Stimulated activated CD4-positive, alpha-beta T cell treated with anti-CD3 and anti-CD28 coated beads, Interleukin-1b, Interleukin-23, amount 100 ng/mL, for 1 hour (primary cell): ENCODE measurements around the gene SLC35D2.

Source experiments
- DNase-seq, 2 donors: peaks; one replicate each; pipeline ENCODE4 v3.0.0-alpha.2; 2020; ENCODE audit warnings: low read depth in 2 of 2

SLC35D2 gene

GRCh38 chr9:96383165-96383942 is at the start of gene SLC35D2:
Gene SLC35D2 (minus strand): TSS chr9:96383711. CDS start chr9:96383634, 77 bp downstream.
- no peak for DNase-seq

DNA sequence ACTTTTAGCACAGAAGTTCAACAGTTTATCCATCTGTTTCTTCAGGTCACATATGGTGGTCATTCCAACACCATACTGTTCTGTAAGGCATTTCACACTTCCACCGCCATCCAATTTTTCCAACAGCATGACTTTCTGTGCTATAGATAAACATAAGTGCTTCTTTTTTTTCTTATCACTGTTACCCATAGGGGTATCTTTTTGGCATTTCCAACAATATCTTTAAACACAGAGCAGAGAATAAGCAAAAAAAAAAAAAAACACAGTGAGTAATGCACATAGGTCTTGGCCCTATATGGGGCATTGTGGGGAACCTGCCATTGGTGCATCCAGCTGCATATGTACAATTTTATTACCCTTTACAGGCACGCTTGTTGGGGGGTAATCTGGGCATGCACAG is 46.9 kb upstream of the SLC35D2 start:
- DNase-seq: no peak

GRCh38 chr9:96429732-96430131 is 46.2 kb upstream of the SLC35D2 start:
- DNase-seq: no peak

DNA sequence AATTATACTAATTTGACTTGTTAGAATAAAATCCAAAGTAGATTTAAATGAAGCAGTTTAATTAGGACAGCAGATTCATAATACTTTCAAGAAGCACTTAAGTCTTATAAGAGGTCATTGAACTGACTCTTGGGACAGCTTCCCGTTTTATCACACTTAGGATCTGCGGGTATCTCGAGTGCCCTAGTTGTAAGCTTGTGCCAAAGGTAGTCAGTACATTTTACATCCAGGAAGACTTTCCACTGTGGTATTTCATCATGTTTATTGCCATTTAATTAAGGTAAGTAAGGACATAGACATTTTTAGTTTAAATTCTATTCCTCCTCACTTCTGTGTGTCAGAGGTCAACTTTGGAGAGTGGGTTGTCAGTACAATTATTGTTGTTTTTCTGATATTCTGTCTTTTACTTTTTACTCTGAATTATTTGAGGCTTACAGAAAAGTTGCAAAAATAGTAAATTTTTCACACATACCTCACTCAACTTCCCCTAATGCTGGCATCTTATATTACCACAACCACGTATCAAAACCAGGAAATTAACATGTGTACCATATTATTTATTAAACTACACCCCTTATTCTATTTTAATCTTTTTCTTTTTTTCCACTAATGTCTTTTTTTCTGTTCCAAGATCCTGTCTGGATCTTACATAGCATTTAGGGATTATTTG is 42.1 kb upstream of the SLC35D2 start:
- no peak for DNase-seq

DNA sequence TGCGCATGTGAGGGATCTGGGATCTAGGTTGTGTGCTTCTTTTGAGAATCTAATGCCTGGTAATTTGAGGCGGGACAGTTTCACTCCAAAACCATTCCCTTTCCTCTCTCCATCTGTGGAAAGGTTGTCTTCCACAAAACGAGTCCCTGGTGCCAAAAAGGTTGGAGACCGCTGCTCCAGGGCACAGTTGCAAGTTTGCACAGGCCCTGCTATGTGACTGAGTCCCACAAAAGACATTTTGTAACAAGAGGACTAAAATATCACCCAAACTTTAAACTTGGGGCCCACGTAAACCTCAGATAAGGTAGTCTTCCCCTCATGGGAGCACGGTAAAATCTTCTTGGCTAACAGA is 40.5 kb upstream of the SLC35D2 start:
- no peak for DNase-seq

DNA sequence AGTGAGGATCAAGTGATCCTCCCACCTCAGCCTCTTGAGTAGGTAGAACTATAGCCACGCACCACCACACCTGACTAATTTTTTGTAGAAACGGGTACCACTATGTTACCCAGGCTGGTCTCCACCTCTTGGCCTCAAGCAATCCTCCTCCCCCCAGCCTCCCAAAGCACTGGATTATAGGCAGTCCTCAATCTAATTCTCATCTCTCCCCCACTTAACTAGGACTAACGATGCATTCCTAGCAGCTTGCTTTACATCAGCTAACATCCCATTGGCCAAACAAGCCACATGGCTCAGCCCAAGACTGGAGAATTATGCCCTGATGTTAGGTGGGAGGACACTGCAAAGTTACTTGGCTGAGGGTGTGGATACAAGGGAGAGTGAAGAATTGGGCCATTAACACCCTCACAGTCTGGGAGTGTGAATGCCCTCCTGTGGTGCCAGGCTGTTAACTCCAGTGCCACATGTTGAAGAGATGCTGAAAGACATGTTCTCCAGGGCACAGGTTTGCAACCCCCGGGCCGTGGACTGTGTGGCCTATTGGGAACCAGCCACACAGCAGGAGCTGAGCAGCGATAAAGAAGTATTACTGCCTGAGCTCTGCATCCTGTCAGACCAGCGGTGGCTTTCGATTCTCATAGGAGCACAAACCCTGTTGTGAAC is 39.9 kb upstream of the SLC35D2 start:
- DNase-seq: no peak

DNA sequence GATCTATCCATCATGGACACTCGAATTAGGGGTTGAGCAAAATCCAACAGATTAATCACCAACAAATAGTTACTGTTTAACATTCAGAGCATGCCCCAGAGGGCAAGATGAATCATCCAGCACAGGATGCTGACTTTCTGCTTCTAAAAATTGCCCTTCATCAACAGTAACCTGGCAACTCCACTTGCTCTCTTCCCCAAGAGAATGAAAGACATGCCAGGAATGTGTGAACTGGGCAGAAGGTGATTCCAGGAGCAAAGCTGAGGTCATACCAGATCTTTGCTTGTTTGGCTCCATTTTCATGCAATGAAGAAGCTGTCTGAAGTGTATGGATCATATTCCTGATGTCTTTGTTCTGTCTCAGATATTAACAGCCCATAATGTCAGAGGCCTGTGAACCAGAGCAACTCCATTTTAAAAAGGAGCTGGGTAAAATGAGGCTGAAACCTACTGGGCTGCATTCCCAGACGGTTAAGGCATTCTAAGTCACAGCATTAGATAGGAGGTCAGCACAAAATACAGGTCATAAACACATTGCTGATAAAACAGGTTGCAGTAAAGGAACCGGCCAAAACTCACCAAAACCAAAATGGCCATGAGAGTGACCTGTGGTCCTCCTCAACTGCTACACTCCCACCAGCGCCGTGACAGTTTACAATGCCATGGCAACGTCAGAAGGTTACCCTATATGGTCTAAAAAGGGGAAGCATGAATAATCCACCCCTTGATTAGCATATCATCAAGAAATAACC is 37.1 kb upstream of the SLC35D2 start:
- no peak for DNase-seq

- no peak for DNase-seq
Measured at GRCh38 chr9:96419691-96419969, 36.1 kb upstream of the SLC35D2 start.

GRCh38 chr9:96418920-96419690 is 35.6 kb upstream of the SLC35D2 start:
- DNase-seq: peak in 1 of 2 donors; percentile 13

DNA sequence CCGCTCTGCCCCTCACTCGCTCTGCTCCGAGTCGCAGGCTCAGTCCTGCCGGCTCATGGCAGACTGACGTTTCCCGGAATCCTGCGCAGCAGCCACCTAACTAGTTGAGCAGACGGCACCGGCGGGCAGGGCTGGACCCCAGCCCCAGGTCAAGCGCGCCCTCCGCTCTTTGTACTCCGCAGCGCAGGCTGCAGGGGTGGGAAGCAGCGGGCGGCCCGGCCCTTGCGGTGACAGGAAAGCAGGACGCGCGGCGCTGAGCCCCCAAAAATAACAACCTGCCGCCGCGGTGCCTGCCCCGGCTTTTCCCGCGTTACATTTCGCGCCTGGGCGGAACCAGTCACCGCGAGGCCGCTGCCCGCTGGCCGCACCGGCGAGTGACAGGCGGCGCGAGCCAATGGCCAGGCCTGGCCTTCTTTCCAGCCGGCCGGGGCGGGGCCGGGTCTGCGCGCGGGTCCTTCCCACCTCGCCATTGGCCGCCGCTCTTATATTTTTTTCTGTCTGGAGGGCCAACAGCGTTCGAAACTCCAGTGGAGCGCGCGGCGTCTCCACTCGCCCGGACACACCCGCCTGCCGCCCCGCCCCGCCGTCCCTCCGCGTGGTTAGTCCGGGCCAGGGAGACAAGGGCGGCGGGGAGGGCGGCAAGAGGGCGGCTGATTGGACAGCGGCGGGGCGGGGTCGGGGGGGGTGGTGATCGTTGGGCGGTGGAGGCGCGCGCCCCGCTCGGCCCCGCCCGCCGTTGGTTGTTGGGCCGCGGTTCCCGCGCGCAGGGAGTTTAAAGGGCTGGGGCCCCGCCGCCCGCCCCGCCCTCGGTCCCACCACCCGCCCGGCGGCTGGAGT is 34.8 kb upstream of the SLC35D2 start, which contains the start of gene ZNF367:
TSS of gene ZNF367 (minus strand) at position 288 of the 837 bp plus-strand sequence. CDS start 338 bp downstream, outside the sequence.
- peak; percentile 75 to 79 for DNase-seq

DNA sequence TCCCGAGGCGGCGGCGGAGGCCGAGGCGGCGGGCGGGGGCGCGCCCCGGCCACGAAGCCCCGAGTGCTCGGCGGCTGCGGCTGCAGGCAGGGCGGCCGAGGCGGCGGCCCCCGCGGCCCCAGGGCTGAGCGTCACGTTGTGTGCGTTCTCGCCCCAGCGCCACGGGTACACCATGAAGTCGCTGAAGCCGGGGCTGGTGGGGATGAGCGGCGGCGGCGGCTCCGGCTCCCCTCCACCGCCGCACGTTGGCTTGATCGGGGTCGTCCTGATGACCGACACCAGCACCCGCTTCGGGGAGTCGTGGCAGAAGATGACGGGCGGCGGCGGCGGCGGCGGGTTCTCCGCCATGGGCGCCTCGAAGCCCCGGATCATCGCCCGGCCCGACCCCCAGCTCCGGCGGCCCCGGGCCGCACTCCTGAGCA is 34.2 kb upstream of the SLC35D2 start:
- DNase-seq: no peak

- peak; percentile 81 to 89 for DNase-seq
Measured at GRCh38 chr9:96417051-96417586, 33.6 kb upstream of the SLC35D2 start.

GRCh38 chr9:96413302-96414221 is 30.1 kb upstream of the SLC35D2 start:
- no peak for DNase-seq

- no peak for DNase-seq
Measured at GRCh38 chr9:96412174-96412913, 28.8 kb upstream of the SLC35D2 start.

DNA sequence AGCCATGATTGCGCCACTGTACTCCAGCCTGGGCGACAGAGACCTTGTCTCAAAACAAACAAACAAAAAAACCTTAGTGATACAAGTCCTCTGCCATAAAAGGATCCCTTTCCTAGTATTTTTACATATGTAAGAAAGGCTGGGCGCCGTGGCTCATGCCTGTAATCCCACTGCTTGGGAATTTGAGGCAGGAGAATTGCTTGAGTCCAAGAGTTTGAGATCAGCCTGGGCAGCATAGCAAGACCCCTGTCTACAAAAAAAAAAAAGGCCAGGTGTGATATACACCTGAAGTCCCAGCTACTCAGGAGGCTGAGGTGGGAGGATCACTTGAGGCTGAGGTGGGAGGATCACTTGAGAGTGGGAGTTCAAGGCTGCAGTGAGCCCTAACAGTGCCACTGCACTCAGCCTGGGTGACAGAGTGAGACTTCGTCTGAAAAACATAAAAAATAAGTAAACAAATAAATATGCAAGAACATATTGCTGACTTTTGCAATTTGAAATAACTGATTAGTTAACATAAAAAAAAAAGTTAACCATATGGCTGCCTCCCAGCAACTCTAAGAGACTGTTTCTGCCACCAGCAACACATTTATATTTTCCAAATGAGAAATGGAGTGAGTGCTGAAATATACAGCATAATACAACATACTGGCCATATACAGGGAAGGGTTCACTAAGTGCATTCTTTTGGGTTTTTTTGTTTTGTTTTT is 27.8 kb upstream of the SLC35D2 start:
- DNase-seq: no peak

DNA sequence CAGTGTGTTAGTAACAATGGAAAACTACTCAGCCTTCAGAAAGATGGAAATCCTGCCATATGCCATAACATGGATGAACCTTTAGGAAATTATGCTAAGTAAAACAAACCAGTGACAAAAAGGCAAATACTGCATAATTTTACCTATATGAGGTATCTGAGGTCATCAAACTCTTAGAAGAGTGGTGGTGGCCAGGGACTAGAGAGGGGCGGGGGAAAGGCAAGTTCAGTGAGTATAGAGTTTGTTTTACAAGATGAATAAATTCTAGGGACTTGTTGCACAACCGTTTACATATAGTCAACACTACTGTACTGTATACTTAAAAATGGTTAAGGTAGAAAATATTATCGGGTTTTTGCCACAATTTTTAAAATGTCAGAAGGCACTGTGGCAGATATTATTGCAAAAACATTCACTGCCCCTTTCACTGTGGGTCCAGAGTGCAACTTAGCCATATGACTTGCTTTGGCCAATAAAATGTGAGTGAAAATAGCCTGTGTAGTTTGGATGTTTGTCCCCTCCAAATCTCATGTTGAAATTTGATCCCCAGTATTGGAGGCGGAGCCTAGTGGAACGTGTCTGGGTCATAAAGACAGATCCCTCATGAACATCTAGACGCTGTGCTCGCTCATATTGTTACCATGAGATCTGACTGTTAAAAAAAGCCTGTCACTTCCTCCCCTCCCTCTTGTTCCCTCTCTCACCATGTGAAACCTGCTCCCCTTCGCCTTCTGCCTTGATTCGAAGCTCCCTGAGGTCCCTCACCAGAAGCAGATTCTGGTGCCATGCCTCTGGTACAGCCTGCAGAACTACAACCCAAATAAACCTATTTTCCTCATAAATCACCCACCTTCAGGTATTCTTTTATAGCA is 25.1 kb upstream of the SLC35D2 start:
- DNase-seq: no peak
